CD4-positive, alpha-beta T cell (primary cell): Measurements from ENCODE around the gene AQP5. TPM values are rescaled to one million over a fixed set of nuclear protein-coding genes. Genes with fewer than 3 reads are reported as not detected.

Source experiments
- ATAC-seq: fragments of 200-7000 bp; cut with Tn5 transposase; one replicate; pipeline ENCODE4 v1.10.0; 2022; ENCODE audit warnings: mild to moderate bottlenecking; ENCODE audit not compliant: poor library complexity
- CTCF ChIA-PET: fragments of 350-600 bp; sonication (Branson Sonifier 250); formaldehyde crosslinking; loops from one replicate; lab custom pipeline; 2021; ENCODE audit warnings: antibody characterized with exemption, inconsistent platforms; lab: Charles Lee
- POLR2A ChIA-PET: fragments of 350-600 bp; sonication (Branson Sonifier 250); formaldehyde crosslinking; loops from one replicate; lab custom pipeline; 2021; ENCODE audit warnings: antibody characterized with exemption, inconsistent platforms; lab: Charles Lee
- DNase-seq, 14 experiments: peaks; one replicate each; pipeline ENCODE4 v3.0.0-alpha.2; 2013 to 2020; ENCODE audit warnings: mixed read lengths in 2 of 14
- H3K27ac ChIP-seq, 2 donors: one replicate each; pipeline versions ENCODE4 v1.5.1 to v1.7.0; 2013; ENCODE audit warnings: low read length in 2 of 2, low read depth in 1 of 2, mild to moderate bottlenecking in 1 of 2
- H3K27me3 ChIP-seq, 2 experiments: 1 replicate in 1 of 2; 2 replicates in 1 of 2; pipeline versions ENCODE4 v1.6.1 to v1.7.0; 2013; ENCODE audit warnings: low read length in 2 of 2, control low read depth in 1 of 2, mild to moderate bottlenecking in 1 of 2, moderate library complexity in 1 of 2; ENCODE audit not compliant: insufficient read depth in 2 of 2, control insufficient read depth in 1 of 2
- H3K36me3 ChIP-seq: one replicate; pipeline ENCODE4 v1.6.1; 2013; ENCODE audit warnings: low read length, control low read depth; ENCODE audit not compliant: insufficient read depth
- H3K4me1 ChIP-seq: one replicate; pipeline ENCODE4 v1.6.1; 2013; ENCODE audit warnings: low read length, control low read depth; ENCODE audit not compliant: insufficient read depth
- H3K4me3 ChIP-seq: one replicate; pipeline ENCODE4 v1.5.1; 2013; ENCODE audit warnings: mild to moderate bottlenecking, low read length, moderate library complexity
- H3K9me3 ChIP-seq, 2 experiments: 1 replicate in 1 of 2; 2 replicates in 1 of 2; pipeline versions ENCODE4 v1.6.1 to v1.7.0; 2013; ENCODE audit warnings: low read length in 2 of 2, mild to moderate bottlenecking in 2 of 2, control low read depth in 1 of 2, moderate library complexity in 1 of 2; ENCODE audit not compliant: control insufficient read depth in 1 of 2, insufficient read depth in 1 of 2
- H3K27ac Mint-ChIP-seq: one replicate; pipeline ENCODE4 v1.8.0; 2020; ENCODE audit warnings: mixed read lengths
- H3K27me3 Mint-ChIP-seq: one replicate; pipeline ENCODE4 v1.8.0; 2021; ENCODE audit warnings: mixed read lengths
- H3K36me3 Mint-ChIP-seq: one replicate; pipeline ENCODE4 v1.8.0; 2021; ENCODE audit warnings: low read depth, mixed read lengths
- H3K4me1 Mint-ChIP-seq: one replicate; pipeline ENCODE4 v1.8.0; 2021; ENCODE audit warnings: low read depth, mixed read lengths
- H3K4me3 Mint-ChIP-seq: one replicate; pipeline ENCODE4 v1.8.0; 2020; ENCODE audit warnings: mild to moderate bottlenecking, mixed read lengths
- H3K9me3 Mint-ChIP-seq: one replicate; pipeline ENCODE4 v1.8.0; 2020; ENCODE audit warnings: mixed read lengths
- intact Hi-C, 2 experiments: fragments of 100-400 bp; cut with DNase I in 1 of 2; cut with micrococcal nuclease in 1 of 2; formaldehyde crosslinking; loops; one replicate each; pipeline versions ENCODE4 v1.15.1 to v1.9.0; 2023 to 2025; cut with DNase I, micrococcal nuclease
- total RNA-seq, 174 experiments: library from RNA in 2 of 174; stranded (reverse) in 2 of 174; gene quantifications; one replicate each; pipeline ENCODE4 v1.2.3 and lab custom pipeline; 2021 to 2026
- TF ChIP-seq, protein P1 (sequence below): fragments of 200-600 bp; IDR thresholded peaks from one replicate; pipeline ENCODE4 v1.8.0; 2022; ENCODE audit warnings: antibody characterized with exemption, mild to moderate bottlenecking

The AQP5 gene
- total RNA-seq, 2 experiments from 2014 or later = not detected

DNA sequence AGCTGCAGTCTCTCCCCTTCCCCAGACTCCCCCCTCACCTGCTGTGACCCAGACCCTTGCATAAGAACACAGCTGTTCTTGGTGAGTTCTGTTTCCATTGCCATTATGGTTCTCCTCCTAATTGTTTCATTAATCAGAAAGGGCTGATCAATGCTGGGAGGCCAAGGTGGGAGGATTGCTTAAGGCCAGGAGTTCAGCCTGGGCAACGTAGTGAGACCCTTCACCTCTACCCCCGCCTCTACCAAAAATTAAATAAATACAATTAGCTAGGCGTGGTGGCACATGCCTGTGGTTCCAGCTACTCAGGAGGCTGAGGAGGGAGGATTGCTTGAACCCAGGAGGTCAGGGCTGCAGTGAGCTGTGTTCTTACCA, 40.8 kb upstream of the AQP5 start:
- no peak overlapping the region for H3K4me3 Mint-ChIP-seq
- no peak overlapping the region for H3K27ac Mint-ChIP-seq
- no peaks in the 10 kb centered on the region for H3K9me3 ChIP-seq
- H3K4me1 ChIP-seq = no peaks in the 10 kb centered on the region
- H3K4me1 Mint-ChIP-seq = no peaks in the 10 kb centered on the region
- no peaks in the 10 kb centered on the region for H3K9me3 Mint-ChIP-seq
- H3K27ac ChIP-seq = no peak overlapping the region
- no peaks in the 10 kb centered on the region for H3K36me3 ChIP-seq
- ChIA-PET CTCF (no interaction called here), POLR2A (no interaction called here)
- H3K27me3 Mint-ChIP-seq = peaks cover 4% of the 10 kb centered on the region
- H3K27me3 ChIP-seq = peaks cover 0 to 3% of the 10 kb centered on the region in 2 experiments
- no peak overlapping the region for H3K4me3 ChIP-seq
- intact Hi-C loops = no loop called here
- DNase-seq (no peak), ATAC-seq (no peak)
- TF ChIP-seq, protein P1, sequence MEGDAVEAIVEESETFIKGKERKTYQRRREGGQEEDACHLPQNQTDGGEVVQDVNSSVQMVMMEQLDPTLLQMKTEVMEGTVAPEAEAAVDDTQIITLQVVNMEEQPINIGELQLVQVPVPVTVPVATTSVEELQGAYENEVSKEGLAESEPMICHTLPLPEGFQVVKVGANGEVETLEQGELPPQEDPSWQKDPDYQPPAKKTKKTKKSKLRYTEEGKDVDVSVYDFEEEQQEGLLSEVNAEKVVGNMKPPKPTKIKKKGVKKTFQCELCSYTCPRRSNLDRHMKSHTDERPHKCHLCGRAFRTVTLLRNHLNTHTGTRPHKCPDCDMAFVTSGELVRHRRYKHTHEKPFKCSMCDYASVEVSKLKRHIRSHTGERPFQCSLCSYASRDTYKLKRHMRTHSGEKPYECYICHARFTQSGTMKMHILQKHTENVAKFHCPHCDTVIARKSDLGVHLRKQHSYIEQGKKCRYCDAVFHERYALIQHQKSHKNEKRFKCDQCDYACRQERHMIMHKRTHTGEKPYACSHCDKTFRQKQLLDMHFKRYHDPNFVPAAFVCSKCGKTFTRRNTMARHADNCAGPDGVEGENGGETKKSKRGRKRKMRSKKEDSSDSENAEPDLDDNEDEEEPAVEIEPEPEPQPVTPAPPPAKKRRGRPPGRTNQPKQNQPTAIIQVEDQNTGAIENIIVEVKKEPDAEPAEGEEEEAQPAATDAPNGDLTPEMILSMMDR = no peak
- H3K36me3 Mint-ChIP-seq = no peaks in the 10 kb centered on the region

DNA sequence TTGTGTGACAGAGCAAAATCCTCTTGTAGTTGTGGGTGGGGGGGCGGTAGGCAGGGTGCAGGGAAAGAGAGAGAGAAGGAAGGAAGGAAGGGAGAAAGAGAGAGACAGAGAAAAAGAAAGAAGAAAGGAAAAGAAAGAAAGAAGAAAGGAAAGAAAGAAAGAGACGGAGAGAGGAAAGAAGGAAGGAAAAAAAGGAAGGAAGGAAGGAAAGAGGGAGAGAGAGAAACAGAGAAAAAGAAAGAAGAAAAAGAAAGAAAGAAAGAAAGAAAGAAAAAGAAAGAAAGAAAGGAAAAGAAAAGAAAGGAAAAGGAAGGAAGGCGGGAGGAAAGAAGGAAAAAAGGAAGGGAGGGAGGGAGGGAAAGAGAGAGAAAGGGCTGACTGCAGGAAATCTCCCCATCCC, 40.4 kb upstream of the AQP5 start:
- no peak overlapping the region for H3K4me3 Mint-ChIP-seq
- H3K27me3 ChIP-seq = peaks cover 0 to 3% of the 10 kb centered on the region in 2 experiments
- H3K4me1 ChIP-seq = no peaks in the 10 kb centered on the region
- no peaks in the 10 kb centered on the region for H3K9me3 ChIP-seq
- H3K36me3 Mint-ChIP-seq = no peaks in the 10 kb centered on the region
- DNase-seq (no peak), ATAC-seq (no peak)
- H3K36me3 ChIP-seq = no peaks in the 10 kb centered on the region
- no peak overlapping the region for H3K4me3 ChIP-seq
- ChIA-PET CTCF (no interaction called here), POLR2A (no interaction called here)
- no peak overlapping the region for H3K27ac Mint-ChIP-seq
- intact Hi-C loops = no loop called here
- no peak overlapping the region for H3K27ac ChIP-seq
- no peaks in the 10 kb centered on the region for H3K4me1 Mint-ChIP-seq
- H3K9me3 Mint-ChIP-seq = no peaks in the 10 kb centered on the region
- H3K27me3 Mint-ChIP-seq = peaks cover 4% of the 10 kb centered on the region
- TF ChIP-seq, protein P1 = no peak

DNA sequence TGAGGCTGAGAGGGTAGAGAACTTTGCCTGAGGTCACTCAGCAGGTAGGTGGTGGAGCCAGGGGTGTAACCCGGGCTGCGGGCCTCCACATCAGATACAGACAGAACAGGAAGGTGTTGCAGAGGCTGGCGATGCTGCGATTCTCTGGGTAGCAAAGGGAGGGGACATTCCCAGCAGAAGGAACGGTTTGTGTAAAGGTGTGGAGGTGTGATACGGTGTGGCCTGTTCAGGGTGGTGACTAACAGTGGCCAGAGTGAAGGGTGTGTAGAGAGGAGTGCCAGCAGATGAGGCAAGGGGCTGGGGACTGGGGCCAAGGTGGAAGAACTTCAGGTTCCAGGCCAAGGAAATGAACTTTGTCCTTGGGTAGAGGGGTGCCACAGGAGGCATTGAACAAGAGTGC, 39.7 kb upstream of the AQP5 start:
- Histone ChIP-seq H3K4me3 (no peak overlapping the region), H3K4me1 (no peaks in the 10 kb centered on the region), H3K36me3 (no peaks in the 10 kb centered on the region), H3K27ac (no peak overlapping the region), H3K27me3 (peaks cover 0 to 3% of the 10 kb centered on the region in 2 experiments), H3K9me3 (no peaks in the 10 kb centered on the region)
- DNase-seq (no peak), ATAC-seq (no peak)
- H3K9me3 Mint-ChIP-seq = no peaks in the 10 kb centered on the region
- H3K27me3 Mint-ChIP-seq = peaks cover 3% of the 10 kb centered on the region
- no peaks in the 10 kb centered on the region for H3K4me1 Mint-ChIP-seq
- H3K36me3 Mint-ChIP-seq = no peaks in the 10 kb centered on the region
- H3K4me3 Mint-ChIP-seq = no peak overlapping the region
- no peak overlapping the region for H3K27ac Mint-ChIP-seq
- TF ChIP-seq, protein P1 = no peak
- CTCF ChIA-PET = no interaction called here
- intact Hi-C loops = no loop called here
- POLR2A ChIA-PET = no interaction called here
